HG02623 (cell line): ENCODE results near the gene TRPC1.
"Not testable (repeated sequence)": the region's sequence is repeated elsewhere in the genome, so short reads cannot be mapped to it uniquely, and the experiment has no call there.

Experiments
- ATAC-seq: cut with Tn5 transposase; IDR thresholded peaks from one replicate; pipeline ENCODE4 v1.9.1; 2021; ENCODE audit warnings: moderate library complexity; ENCODE audit not compliant: unreplicated experiment

Gene TRPC1

GRCh38 chr3:142750531-142750930, 26.7 kb downstream of the TRPC1 start:
- ATAC-seq, result not testable (repeated sequence)

- not testable (repeated sequence) for ATAC-seq
Measured at GRCh38 chr3:142752605-142753004, 28.8 kb downstream of the TRPC1 start.

GRCh38 chr3:142754494-142754893, 30.7 kb downstream of the TRPC1 start:
- no peak for ATAC-seq

GRCh38 chr3:142768338-142768737, 44.5 kb downstream of the TRPC1 start:
- ATAC-seq, result no peak

- no peak for ATAC-seq
Measured at GRCh38 chr3:142777927-142778326, 54.1 kb downstream of the TRPC1 start.

- no peak for ATAC-seq
Measured at GRCh38 chr3:142778541-142778940, 54.7 kb downstream of the TRPC1 start.

GRCh38 chr3:142779591-142779990, 55.8 kb downstream of the TRPC1 start:
- ATAC-seq, result no peak

- no peak for ATAC-seq
Measured at GRCh38 chr3:142782616-142783015, 58.8 kb downstream of the TRPC1 start.

GRCh38 chr3:142784228-142784627, 60.4 kb downstream of the TRPC1 start:
- no peak for ATAC-seq

GRCh38 chr3:142785996-142786395, 62.2 kb downstream of the TRPC1 start:
- ATAC-seq, result no peak

- ATAC-seq, result no peak
Measured at GRCh38 chr3:142787719-142788118, 63.9 kb downstream of the TRPC1 start.

- ATAC-seq, result no peak
Measured at GRCh38 chr3:142794508-142794907, 70.7 kb downstream of the TRPC1 start.

GRCh38 chr3:142795332-142795731, 71.5 kb downstream of the TRPC1 start:
- no peak for ATAC-seq

- ATAC-seq, result no peak
Measured at GRCh38 chr3:142796823-142797222, 73.0 kb downstream of the TRPC1 start.

GRCh38 chr3:142801746-142802145, 77.9 kb downstream of the TRPC1 start:
- ATAC-seq, result no peak

- ATAC-seq, result no peak
Measured at GRCh38 chr3:142802891-142803290, 79.1 kb downstream of the TRPC1 start.

GRCh38 chr3:142808103-142808917, 84.5 kb downstream of the TRPC1 start:
- ATAC-seq, result no peak

- ATAC-seq, result no peak
Measured at GRCh38 chr3:142809259-142809658, 85.4 kb downstream of the TRPC1 start.

- ATAC-seq, result no peak
Measured at GRCh38 chr3:142815803-142816202, 92.0 kb downstream of the TRPC1 start.

GRCh38 chr3:142817356-142817755, 93.5 kb downstream of the TRPC1 start:
- no peak for ATAC-seq

- ATAC-seq, result no peak
Measured at GRCh38 chr3:142817897-142818296, 94.1 kb downstream of the TRPC1 start.

- ATAC-seq, result no peak
Measured at GRCh38 chr3:142818651-142819050, 94.8 kb downstream of the TRPC1 start.

GRCh38 chr3:142819179-142819578, 95.3 kb downstream of the TRPC1 start:
- no peak for ATAC-seq
